Left ventricle myocardium inferior (tissue), 1 donor: ENCODE results near the gene ADAMTS8. TPM values are rescaled to one million over a fixed set of nuclear protein-coding genes. Genes with fewer than 3 reads are reported as not detected.

ENCODE experiments used
- DNase-seq: peaks from one replicate; pipeline ENCODE4 v3.0.0-alpha.2; 2020
- H3K27ac ChIP-seq: fragments of 200-600 bp; replicated peaks from 2 replicates; pipeline ENCODE4 v1.8.0; 2021
- H3K27me3 ChIP-seq: fragments of 200-600 bp; 2 replicates; pipeline ENCODE4 v1.8.0; 2021; ENCODE audit warnings: low read depth
- H3K36me3 ChIP-seq: fragments of 200-600 bp; 2 replicates; pipeline ENCODE4 v1.8.0; 2021
- H3K4me1 ChIP-seq: fragments of 200-600 bp; 2 replicates; pipeline ENCODE4 v1.8.0; 2021
- H3K4me3 ChIP-seq: fragments of 200-600 bp; 2 replicates; pipeline ENCODE4 v1.8.0; 2021; ENCODE audit warnings: mild to moderate bottlenecking, moderate library complexity
- H3K9me3 ChIP-seq: fragments of 200-600 bp; replicated peaks from 2 replicates; pipeline ENCODE4 v1.8.0; 2021
- CTCF ChIP-seq: fragments of 200-600 bp; IDR thresholded peaks from 2 replicates; pipeline ENCODE4 v1.8.0; 2021; ENCODE audit warnings: antibody characterized with exemption, mild to moderate bottlenecking, borderline replicate concordance
- intact Hi-C: fragments of 100-400 bp; cut with micrococcal nuclease; formaldehyde crosslinking; loops from one replicate; pipeline ENCODE4 v1.11.0; 2022
- total RNA-seq: library from RNA; stranded (reverse); fragmentation: NEBNext Ultra II Directional; extraction: Animal tissue kit (Norgen Biotek cat#: 25700); gene quantifications from one replicate; pipeline ENCODE4 v1.2.1, GENCODE V29; 2021
- donor health status: DM: no; HTN: yes; CAD: no; lungs with severe emphysema.

ADAMTS8 gene
- total RNA-seq, 1 donor from 2014 or later: 0.85 TPM

GRCh38 chr11:130415731-130416529 is 12.5 kb downstream of the ADAMTS8 start:
- H3K4me3 ChIP-seq: no peak overlapping the region
- DNase-seq: no peak
- no peak overlapping the region for H3K27ac ChIP-seq
- peaks cover 9% of the 10 kb centered on the region for H3K4me1 ChIP-seq
- no peaks in the 10 kb centered on the region for H3K36me3 ChIP-seq
- TF ChIP-seq CTCF: no peak
- H3K9me3 ChIP-seq: no peaks in the 10 kb centered on the region
- intact Hi-C loops: no loop called here
- H3K27me3 ChIP-seq: peaks cover 8% of the 10 kb centered on the region

GRCh38 chr11:130414107-130415080 is 14.0 kb downstream of the ADAMTS8 start:
- DNase-seq: no peak
- Histone ChIP-seq H3K4me3 (no peak overlapping the region), H3K4me1 (no peaks in the 10 kb centered on the region), H3K27me3 (peaks cover 13% of the 10 kb centered on the region), H3K36me3 (no peaks in the 10 kb centered on the region), H3K9me3 (no peaks in the 10 kb centered on the region), H3K27ac (no peak overlapping the region)
- no peak for TF ChIP-seq CTCF
- intact Hi-C loops: no loop called here

GRCh38 chr11:130413405-130414106 is 14.9 kb downstream of the ADAMTS8 start:
- intact Hi-C loops: no loop called here
- no peak for DNase-seq
- Histone ChIP-seq H3K27me3 (peaks cover 13% of the 10 kb centered on the region), H3K4me3 (no peak overlapping the region), H3K4me1 (no peaks in the 10 kb centered on the region), H3K27ac (no peak overlapping the region), H3K9me3 (no peaks in the 10 kb centered on the region), H3K36me3 (no peaks in the 10 kb centered on the region)
- TF ChIP-seq CTCF: no peak

GRCh38 chr11:130411223-130411622 is 17.2 kb downstream of the ADAMTS8 start:
- peaks cover 13% of the 10 kb centered on the region for H3K27me3 ChIP-seq
- intact Hi-C loops: no loop called here
- H3K36me3 ChIP-seq: no peaks in the 10 kb centered on the region
- peaks cover 11% of the 10 kb centered on the region for H3K4me1 ChIP-seq
- H3K9me3 ChIP-seq: no peaks in the 10 kb centered on the region
- no peak overlapping the region for H3K27ac ChIP-seq
- no peak for DNase-seq
- H3K4me3 ChIP-seq: no peak overlapping the region
- TF ChIP-seq CTCF: no peak
